ENCODE data around the gene PPM1B. TPM values are rescaled to one million over a fixed set of nuclear protein-coding genes. Genes with fewer than 3 reads are reported as not detected.
A peak's percentile ranks its signal among the peaks of the same experiment; 100 is the strongest.
"Not testable (repeated sequence)": the region's sequence is repeated elsewhere in the genome, so short reads cannot be mapped to it uniquely, and the experiment has no call there.

PPM1B gene
- polyA plus RNA-seq, 3 donors from 2014 or later = 32.1 to 61.3 (median 40.0) TPM

GRCh38 chr2:44192646-44193045, 24.0 kb downstream of the PPM1B start:
- peaks cover 0 to 7% (median 0%) of the 10 kb centered on the region in 3 donors for H3K27me3 Mint-ChIP-seq (ENCODE audit: low read depth in 3 of 3)
- no peak for DNase-seq
- H3K4me3 Mint-ChIP-seq = peak overlapping the region in 1 of 5 donors; percentile 28
- H3K36me3 Mint-ChIP-seq = no peaks in the 10 kb centered on the region
- no peaks in the 10 kb centered on the region for H3K9me3 Mint-ChIP-seq
- H3K4me1 Mint-ChIP-seq = peaks cover 61 to 86% of the 10 kb centered on the region in 2 donors
- H3K27ac Mint-ChIP-seq = peak overlapping the region in 2 of 6 donors; percentile 1 to 38

- no peak for DNase-seq
- Mint-ChIP-seq H3K27me3 (ENCODE audit: low read depth in 3 of 3) (peaks cover 0 to 3% (median 0%) of the 10 kb centered on the region in 3 donors), H3K27ac (peak overlapping the region in 2 of 6 donors; percentile 53 to 62), H3K9me3 (no peaks in the 10 kb centered on the region), H3K4me1 (peaks cover 53 to 85% of the 10 kb centered on the region in 2 donors), H3K36me3 (peaks cover 0 to 4% (median 2%) of the 10 kb centered on the region in 3 donors), H3K4me3 (no peak overlapping the region)
Measured at GRCh38 chr2:44195714-44196113, 27.0 kb downstream of the PPM1B start.

GRCh38 chr2:44197816-44198215, 29.1 kb downstream of the PPM1B start:
- Mint-ChIP-seq H3K9me3 (no peaks in the 10 kb centered on the region), H3K4me3 (no peak overlapping the region), H3K36me3 (peaks cover 0 to 20% (median 13%) of the 10 kb centered on the region in 3 donors), H3K27ac (peak overlapping the region in 1 of 6 donors; percentile 55), H3K27me3 (ENCODE audit: low read depth in 3 of 3) (peaks cover 0 to 2% (median under 1%) of the 10 kb centered on the region in 3 donors), H3K4me1 (peaks cover 52 to 85% of the 10 kb centered on the region in 2 donors)
- DNase-seq = no peak

- Mint-ChIP-seq H3K27ac (no peak overlapping the region), H3K4me3 (no peak overlapping the region), H3K9me3 (no peaks in the 10 kb centered on the region), H3K4me1 (peaks cover 64 to 96% of the 10 kb centered on the region in 2 donors), H3K27me3 (ENCODE audit: low read depth in 3 of 3) (peaks cover 0 to 2% (median 0%) of the 10 kb centered on the region in 3 donors), H3K36me3 (peaks cover 10 to 29% (median 22%) of the 10 kb centered on the region in 3 donors)
- no peak for DNase-seq
Measured at GRCh38 chr2:44200011-44200410, 31.3 kb downstream of the PPM1B start.

- Mint-ChIP-seq H3K36me3 (peaks cover 10 to 29% (median 22%) of the 10 kb centered on the region in 3 donors), H3K4me3 (peak overlapping the region in 1 of 5 donors; percentile 37), H3K4me1 (peaks cover 65 to 99% of the 10 kb centered on the region in 2 donors)
Measured at GRCh38 chr2:44200759-44201158, 32.1 kb downstream of the PPM1B start.

GRCh38 chr2:44201648-44202165, 33.0 kb downstream of the PPM1B start:
- DNase-seq = no peak
- no peaks in the 10 kb centered on the region for H3K9me3 Mint-ChIP-seq
- peaks cover 10 to 29% (median 22%) of the 10 kb centered on the region in 3 donors for H3K36me3 Mint-ChIP-seq
- H3K4me3 Mint-ChIP-seq = peak overlapping the region in 1 of 5 donors; percentile 4
- H3K4me1 Mint-ChIP-seq = peaks cover 58 to 96% of the 10 kb centered on the region in 2 donors
- peak overlapping the region in 2 of 6 donors; percentile 9 to 45 for H3K27ac Mint-ChIP-seq
- peaks cover 0 to 2% (median 0%) of the 10 kb centered on the region in 3 donors for H3K27me3 Mint-ChIP-seq (ENCODE audit: low read depth in 3 of 3)

More at GRCh38 chr2:44200759-44201158, 32.1 kb downstream of the PPM1B start:
- peaks cover 0 to 2% (median 0%) of the 10 kb centered on the region in 3 donors for H3K27me3 Mint-ChIP-seq (ENCODE audit: low read depth in 3 of 3)
- no peak for DNase-seq
- H3K9me3 Mint-ChIP-seq = no peaks in the 10 kb centered on the region
- no peak overlapping the region for H3K27ac Mint-ChIP-seq

- Mint-ChIP-seq H3K27ac (peak overlapping the region in 2 of 6 donors; percentile 6 to 21), H3K27me3 (ENCODE audit: low read depth in 3 of 3) (peaks cover 0 to 2% (median 0%) of the 10 kb centered on the region in 3 donors), H3K4me3 (no peak overlapping the region), H3K36me3 (peaks cover 10 to 26% (median 20%) of the 10 kb centered on the region in 3 donors), H3K4me1 (peaks cover 59 to 86% of the 10 kb centered on the region in 2 donors), H3K9me3 (no peaks in the 10 kb centered on the region)
- no peak for DNase-seq
Measured at GRCh38 chr2:44203542-44203941, 34.9 kb downstream of the PPM1B start.

- H3K9me3 Mint-ChIP-seq = no peaks in the 10 kb centered on the region
- H3K4me1 Mint-ChIP-seq = peaks cover 53 to 78% of the 10 kb centered on the region in 2 donors
- DNase-seq = no peak
- H3K36me3 Mint-ChIP-seq = peaks cover 20 to 30% (median 28%) of the 10 kb centered on the region in 3 donors
- H3K4me3 Mint-ChIP-seq = peak overlapping the region in 3 of 5 donors; percentile 14 to 36 (median 15)
- peak overlapping the region in 3 of 6 donors; percentile 6 to 23 (median 12) for H3K27ac Mint-ChIP-seq
- peaks cover 0 to 2% (median 0%) of the 10 kb centered on the region in 3 donors for H3K27me3 Mint-ChIP-seq (ENCODE audit: low read depth in 3 of 3)
Measured at GRCh38 chr2:44205169-44205568, 36.5 kb downstream of the PPM1B start.

- Mint-ChIP-seq H3K27me3 (ENCODE audit: low read depth in 3 of 3) (no peaks in the 10 kb centered on the region), H3K27ac (no peak overlapping the region), H3K36me3 (peaks cover 19 to 29% (median 26%) of the 10 kb centered on the region in 3 donors), H3K4me3 (no peak overlapping the region), H3K4me1 (peaks cover 38 to 62% of the 10 kb centered on the region in 2 donors), H3K9me3 (no peaks in the 10 kb centered on the region)
- no peak for DNase-seq
Measured at GRCh38 chr2:44207102-44207501, 38.4 kb downstream of the PPM1B start.

GRCh38 chr2:44207648-44208047, 39.0 kb downstream of the PPM1B start:
- H3K27ac Mint-ChIP-seq; H3K27me3 Mint-ChIP-seq (ENCODE audit: low read depth in 3 of 3); H3K4me3 Mint-ChIP-seq; H3K9me3 Mint-ChIP-seq; DNase-seq: not testable (repeated sequence)
- H3K4me1 Mint-ChIP-seq = peaks cover 35 to 62% of the 10 kb centered on the region in 2 donors
- H3K36me3 Mint-ChIP-seq = peaks cover 17 to 29% (median 28%) of the 10 kb centered on the region in 3 donors

- Mint-ChIP-seq H3K36me3 (peaks cover 15 to 25% (median 24%) of the 10 kb centered on the region in 3 donors), H3K4me1 (peaks cover 11 to 55% of the 10 kb centered on the region in 2 donors), H3K9me3 (no peaks in the 10 kb centered on the region), H3K27me3 (ENCODE audit: low read depth in 3 of 3) (peaks cover 0 to 3% (median 0%) of the 10 kb centered on the region in 3 donors), H3K27ac (no peak overlapping the region), H3K4me3 (no peak overlapping the region)
- DNase-seq = no peak
Measured at GRCh38 chr2:44210362-44210761, 41.7 kb downstream of the PPM1B start.

GRCh38 chr2:44211183-44211582, 42.5 kb downstream of the PPM1B start:
- DNase-seq = no peak
- Mint-ChIP-seq H3K4me3 (no peak overlapping the region), H3K36me3 (peaks cover 15 to 29% (median 25%) of the 10 kb centered on the region in 3 donors), H3K27ac (no peak overlapping the region), H3K4me1 (peaks cover 17 to 55% of the 10 kb centered on the region in 2 donors), H3K27me3 (ENCODE audit: low read depth in 3 of 3) (peaks cover 0 to 5% (median 0%) of the 10 kb centered on the region in 3 donors), H3K9me3 (no peaks in the 10 kb centered on the region)

- Mint-ChIP-seq H3K36me3 (peaks cover 15 to 29% (median 25%) of the 10 kb centered on the region in 3 donors), H3K27me3 (ENCODE audit: low read depth in 3 of 3) (peaks cover 0 to 5% (median 0%) of the 10 kb centered on the region in 3 donors), H3K27ac (peak overlapping the region in 1 of 6 donors; percentile 21), H3K4me1 (peaks cover 20 to 57% of the 10 kb centered on the region in 2 donors), H3K9me3 (no peaks in the 10 kb centered on the region), H3K4me3 (no peak overlapping the region)
- no peak for DNase-seq
Measured at GRCh38 chr2:44212302-44212701, 43.6 kb downstream of the PPM1B start.

GRCh38 chr2:44215827-44216226, 47.2 kb downstream of the PPM1B start:
- Mint-ChIP-seq H3K27me3 (ENCODE audit: low read depth in 3 of 3) (peaks cover 0 to 5% (median 1%) of the 10 kb centered on the region in 3 donors), H3K27ac (peak overlapping the region in 4 of 6 donors; percentile 1 to 59 (median 28)), H3K4me1 (peaks cover 16 to 68% of the 10 kb centered on the region in 2 donors), H3K9me3 (no peaks in the 10 kb centered on the region), H3K36me3 (peaks cover 9 to 31% (median 16%) of the 10 kb centered on the region in 3 donors), H3K4me3 (no peak overlapping the region)
- DNase-seq = no peak

Data from immature natural killer cell (primary cell).